Nephron (organoid): ENCODE data around the gene PIGO.
A peak's percentile ranks its signal among the peaks of the same experiment; 100 is the strongest.

Experiments
- H3K27ac Mint-ChIP-seq, 3 experiments: 2 replicates each; pipeline ENCODE4 v1.8.0; 2020; ENCODE audit warnings: mixed read lengths in 3 of 3, mild to moderate bottlenecking in 2 of 3, moderate library complexity in 1 of 3
- H3K27me3 Mint-ChIP-seq: 2 replicates; pipeline ENCODE4 v1.8.0; 2021; ENCODE audit warnings: low read depth, mild to moderate bottlenecking, moderate library complexity, mixed read lengths
- H3K36me3 Mint-ChIP-seq: 2 replicates; pipeline ENCODE4 v1.8.0; 2020; ENCODE audit warnings: low read depth, mixed read lengths
- H3K4me1 Mint-ChIP-seq: 2 replicates; pipeline ENCODE4 v1.8.0; 2020; ENCODE audit warnings: mixed read lengths
- H3K4me3 Mint-ChIP-seq, 3 experiments: 2 replicates each; pipeline ENCODE4 v1.8.0; 2020; ENCODE audit warnings: mild to moderate bottlenecking in 3 of 3, mixed read lengths in 3 of 3, moderate library complexity in 2 of 3
- H3K9me3 Mint-ChIP-seq: 2 replicates; pipeline ENCODE4 v1.8.0; 2020; ENCODE audit warnings: mixed read lengths
- TF ChIP-seq, protein P1 (sequence below), 3 experiments: fragments of 200-600 bp; sonication (generic); IDR thresholded peaks; one replicate each; pipeline ENCODE4 v1.5.0; 2021; ENCODE audit warnings: antibody characterized with exemption in 3 of 3; ENCODE audit not compliant: unreplicated experiment in 3 of 3

PIGO gene

DNA sequence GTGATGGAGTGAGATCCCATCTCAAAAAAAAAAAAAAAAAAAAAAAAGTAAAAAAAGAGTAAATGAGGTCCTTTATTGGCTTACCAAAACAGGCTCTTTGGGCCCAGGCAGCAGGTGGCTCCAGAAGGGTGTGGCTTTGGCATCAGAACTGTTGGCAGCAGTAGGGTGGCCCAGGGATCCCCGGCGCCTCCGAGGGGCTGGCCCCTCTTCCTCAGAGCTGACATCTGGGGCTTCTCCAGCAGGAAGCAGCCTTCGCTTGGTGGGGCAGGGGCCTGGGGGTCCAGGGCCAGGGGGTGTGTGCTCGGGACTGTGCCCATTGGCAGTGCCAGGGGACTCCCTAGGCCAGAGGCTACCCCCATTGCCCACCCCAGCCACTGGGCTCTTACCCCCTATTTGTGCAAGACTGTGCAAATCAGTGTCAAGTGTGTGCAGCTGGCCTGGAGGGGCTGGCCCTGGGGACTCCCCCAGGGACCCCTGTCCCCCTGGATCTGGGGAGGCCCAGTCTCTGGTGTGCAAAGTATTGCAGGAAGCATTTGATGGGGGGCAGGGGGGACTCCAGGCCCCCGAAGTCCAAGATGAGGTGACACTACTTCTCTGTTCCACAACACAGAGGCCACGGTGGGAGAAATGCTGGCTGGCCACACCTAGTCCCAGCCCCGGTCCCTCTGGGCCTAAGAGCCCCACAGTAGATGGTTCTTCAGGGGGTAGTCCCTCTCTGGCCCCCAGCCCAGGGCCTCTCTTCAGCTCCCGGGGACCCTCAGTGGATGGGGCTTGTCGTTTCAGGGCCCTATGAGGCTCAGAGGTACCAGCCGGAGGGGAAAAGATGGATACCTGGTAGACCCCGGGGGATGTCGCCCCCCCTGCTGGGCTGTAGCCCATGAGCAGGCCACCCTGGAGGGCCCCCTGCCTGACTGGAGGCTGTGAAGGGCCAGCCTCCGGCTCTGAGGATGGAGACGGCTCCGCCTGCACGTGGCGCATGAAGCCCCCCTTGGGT lies 11.2 kb upstream of the PIGO start:
- Mint-ChIP-seq H3K36me3 (peaks cover 27% of the 10 kb centered on the region), H3K4me1 (peaks cover 40% of the 10 kb centered on the region), H3K27me3 (no peaks in the 10 kb centered on the region), H3K4me3 (no peak overlapping the region), H3K9me3 (no peaks in the 10 kb centered on the region), H3K27ac (no peak overlapping the region)
- TF ChIP-seq, protein P1, sequence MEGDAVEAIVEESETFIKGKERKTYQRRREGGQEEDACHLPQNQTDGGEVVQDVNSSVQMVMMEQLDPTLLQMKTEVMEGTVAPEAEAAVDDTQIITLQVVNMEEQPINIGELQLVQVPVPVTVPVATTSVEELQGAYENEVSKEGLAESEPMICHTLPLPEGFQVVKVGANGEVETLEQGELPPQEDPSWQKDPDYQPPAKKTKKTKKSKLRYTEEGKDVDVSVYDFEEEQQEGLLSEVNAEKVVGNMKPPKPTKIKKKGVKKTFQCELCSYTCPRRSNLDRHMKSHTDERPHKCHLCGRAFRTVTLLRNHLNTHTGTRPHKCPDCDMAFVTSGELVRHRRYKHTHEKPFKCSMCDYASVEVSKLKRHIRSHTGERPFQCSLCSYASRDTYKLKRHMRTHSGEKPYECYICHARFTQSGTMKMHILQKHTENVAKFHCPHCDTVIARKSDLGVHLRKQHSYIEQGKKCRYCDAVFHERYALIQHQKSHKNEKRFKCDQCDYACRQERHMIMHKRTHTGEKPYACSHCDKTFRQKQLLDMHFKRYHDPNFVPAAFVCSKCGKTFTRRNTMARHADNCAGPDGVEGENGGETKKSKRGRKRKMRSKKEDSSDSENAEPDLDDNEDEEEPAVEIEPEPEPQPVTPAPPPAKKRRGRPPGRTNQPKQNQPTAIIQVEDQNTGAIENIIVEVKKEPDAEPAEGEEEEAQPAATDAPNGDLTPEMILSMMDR (IDR thresholded peaks at IDR 0.05; ENCODE audit: unreplicated experiment in 3 of 3): no peak

DNA sequence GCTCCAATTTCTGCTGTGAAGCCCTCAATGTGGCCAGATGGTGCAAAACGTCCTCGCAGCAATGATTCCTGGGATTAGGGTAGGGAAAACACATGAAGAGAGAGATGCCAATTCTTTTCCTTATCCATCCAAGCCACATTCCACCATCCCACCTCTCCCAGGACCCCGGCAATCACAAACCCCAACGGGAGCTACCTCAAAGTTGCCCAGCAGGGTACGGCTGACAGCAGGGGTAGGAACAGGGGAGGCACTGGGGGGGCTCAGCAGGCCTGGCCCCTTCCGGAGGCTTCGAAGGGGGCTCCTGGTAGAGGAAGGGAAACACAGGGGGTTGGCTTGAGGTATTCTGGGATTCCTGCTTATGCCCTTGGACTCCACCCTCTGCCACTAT lies 9.9 kb upstream of the PIGO start:
- Mint-ChIP-seq H3K4me3 (no peak overlapping the region), H3K36me3 (peaks cover 27% of the 10 kb centered on the region), H3K4me1 (peaks cover 38% of the 10 kb centered on the region), H3K27ac (no peak overlapping the region), H3K27me3 (no peaks in the 10 kb centered on the region), H3K9me3 (no peaks in the 10 kb centered on the region)
- TF ChIP-seq, protein P1 (IDR thresholded peaks at IDR 0.05; ENCODE audit: unreplicated experiment in 3 of 3): no peak

DNA sequence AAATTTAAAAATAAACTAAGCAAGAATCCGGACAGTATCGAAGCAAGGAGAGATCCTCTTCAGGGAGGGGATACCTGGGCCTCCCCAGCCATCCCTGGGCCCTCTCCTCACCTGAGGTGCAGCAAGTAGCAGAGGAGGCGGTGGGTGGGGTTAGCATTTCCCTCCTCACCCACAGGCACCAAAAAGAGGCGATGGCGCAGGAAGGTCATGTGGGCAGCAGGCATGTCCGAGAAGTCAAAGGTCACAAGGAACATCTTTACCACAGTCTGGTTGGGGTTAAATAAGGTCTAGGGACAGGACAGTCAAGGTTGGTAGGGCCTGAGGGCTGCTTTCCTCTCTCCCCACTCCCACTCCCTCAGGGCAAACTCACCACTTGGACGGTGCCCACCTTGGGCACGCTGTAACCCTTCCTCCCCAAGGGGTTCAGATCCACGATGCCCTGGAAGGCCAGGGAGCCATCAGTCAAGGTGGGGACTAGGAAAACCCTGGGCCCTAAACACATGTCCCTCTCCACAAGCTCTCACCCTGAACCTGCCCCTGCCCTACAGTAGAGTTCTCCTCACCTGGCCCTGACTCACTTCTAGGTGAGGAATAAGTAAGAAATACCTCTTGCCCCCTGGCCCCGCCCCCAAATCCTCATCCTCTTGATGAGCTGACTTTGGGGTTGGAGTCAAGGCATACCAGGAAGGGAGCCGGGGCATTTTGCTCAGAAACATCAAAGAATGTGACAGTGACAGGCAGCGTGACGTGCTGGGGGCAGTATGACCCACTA lies 9.4 kb upstream of the PIGO start:
- TF ChIP-seq, protein P1 (IDR thresholded peaks at IDR 0.05; ENCODE audit: unreplicated experiment in 3 of 3): no peak
- no peaks in the 10 kb centered on the region for H3K27me3 Mint-ChIP-seq
- no peaks in the 10 kb centered on the region for H3K9me3 Mint-ChIP-seq
- peaks cover 33% of the 10 kb centered on the region for H3K36me3 Mint-ChIP-seq
- H3K4me3 Mint-ChIP-seq: peak overlapping the region in 2 of 3 experiments; percentile 26 to 40
- no peak overlapping the region for H3K27ac Mint-ChIP-seq
- H3K4me1 Mint-ChIP-seq: peaks cover 35% of the 10 kb centered on the region

DNA sequence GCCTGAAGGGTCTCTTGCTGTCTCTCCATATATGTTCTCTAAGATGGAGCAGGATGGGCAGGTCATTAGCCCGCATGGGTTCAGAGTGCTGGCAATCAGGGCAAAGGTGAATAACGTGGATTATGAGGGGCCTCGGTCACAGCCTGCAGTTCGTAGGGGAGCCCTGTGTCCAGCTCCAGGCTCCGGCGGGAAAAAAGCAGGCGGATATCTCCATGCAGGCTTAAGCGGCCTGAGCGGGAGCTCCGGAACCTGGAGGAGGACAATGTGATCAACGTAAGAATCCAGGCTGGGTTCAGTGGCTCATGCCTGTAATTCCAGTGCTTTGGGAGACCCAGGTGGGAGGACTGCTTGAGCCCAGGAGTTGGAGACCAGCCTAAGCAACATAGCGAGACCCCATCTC lies 8.7 kb upstream of the PIGO start:
- Mint-ChIP-seq H3K27ac (no peak overlapping the region), H3K4me1 (peaks cover 32% of the 10 kb centered on the region)
- TF ChIP-seq, protein P1 (IDR thresholded peaks at IDR 0.05; ENCODE audit: unreplicated experiment in 3 of 3): no peak

DNA sequence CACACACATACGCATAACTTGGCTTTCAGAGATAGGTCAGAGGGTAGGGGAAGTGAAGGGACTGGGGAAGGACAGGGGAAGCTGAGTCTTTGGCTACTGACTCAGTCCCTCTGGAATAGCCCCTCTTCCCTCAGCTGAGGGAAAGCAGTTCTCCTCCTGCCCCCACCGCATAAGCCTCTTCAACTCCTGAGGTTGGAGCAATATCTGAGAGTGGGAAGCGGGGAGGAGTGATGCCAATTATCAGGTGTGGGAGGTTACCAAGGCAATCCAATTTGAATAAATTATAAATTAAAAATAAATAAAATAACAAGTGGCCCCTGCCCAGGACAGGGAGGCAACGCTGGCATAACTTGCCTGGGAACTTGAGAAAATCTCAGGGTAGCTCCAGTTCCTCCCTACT lies 8.2 kb upstream of the PIGO start:
- Mint-ChIP-seq H3K27ac (peak overlapping the region in 1 of 3 experiments; percentile 92), H3K4me1 (peaks cover 27% of the 10 kb centered on the region), H3K4me3 (peak overlapping the region in 1 of 3 experiments; percentile 27), H3K36me3 (peaks cover 42% of the 10 kb centered on the region), H3K9me3 (no peaks in the 10 kb centered on the region), H3K27me3 (no peaks in the 10 kb centered on the region)
- TF ChIP-seq, protein P1 (IDR thresholded peaks at IDR 0.05; ENCODE audit: unreplicated experiment in 3 of 3): no peak

More for the DNA sequence above, 8.7 kb upstream of the PIGO start:
- peak overlapping the region; percentile 25 to 44 (median 31) for H3K4me3 Mint-ChIP-seq
- peaks cover 38% of the 10 kb centered on the region for H3K36me3 Mint-ChIP-seq
- no peaks in the 10 kb centered on the region for H3K27me3 Mint-ChIP-seq
- H3K9me3 Mint-ChIP-seq: no peaks in the 10 kb centered on the region
